GM12801 (cell line): ENCODE data around the gene AQP1.

Source experiments
- CTCF ChIP-seq: IDR thresholded peaks from one replicate; pipeline ENCODE4 v1.5.1; 2011; ENCODE audit warnings: control low read depth; ENCODE audit not compliant: insufficient read length; ENCODE audit errors: extremely low read depth

Gene AQP1

GRCh38 chr7:30922596-30922995 is 10.9 kb downstream of the AQP1 start:
- TF ChIP-seq CTCF: no peak

- no peak for TF ChIP-seq CTCF
Measured at GRCh38 chr7:30923009-30923773, 11.5 kb downstream of the AQP1 start.

- TF ChIP-seq CTCF: no peak
Measured at GRCh38 chr7:30923774-30924413, 12.2 kb downstream of the AQP1 start.

GRCh38 chr7:30924624-30925023 is 13.0 kb downstream of the AQP1 start:
- TF ChIP-seq CTCF: no peak

GRCh38 chr7:30925117-30925516 is 13.5 kb downstream of the AQP1 start:
- no peak for TF ChIP-seq CTCF

- no peak for TF ChIP-seq CTCF
Measured at GRCh38 chr7:30925913-30926312, 14.3 kb downstream of the AQP1 start.

GRCh38 chr7:30926313-30926712 is 14.7 kb downstream of the AQP1 start:
- TF ChIP-seq CTCF: no peak
